ENCODE results near the gene CDK15.

The CDK15 gene

DNA sequence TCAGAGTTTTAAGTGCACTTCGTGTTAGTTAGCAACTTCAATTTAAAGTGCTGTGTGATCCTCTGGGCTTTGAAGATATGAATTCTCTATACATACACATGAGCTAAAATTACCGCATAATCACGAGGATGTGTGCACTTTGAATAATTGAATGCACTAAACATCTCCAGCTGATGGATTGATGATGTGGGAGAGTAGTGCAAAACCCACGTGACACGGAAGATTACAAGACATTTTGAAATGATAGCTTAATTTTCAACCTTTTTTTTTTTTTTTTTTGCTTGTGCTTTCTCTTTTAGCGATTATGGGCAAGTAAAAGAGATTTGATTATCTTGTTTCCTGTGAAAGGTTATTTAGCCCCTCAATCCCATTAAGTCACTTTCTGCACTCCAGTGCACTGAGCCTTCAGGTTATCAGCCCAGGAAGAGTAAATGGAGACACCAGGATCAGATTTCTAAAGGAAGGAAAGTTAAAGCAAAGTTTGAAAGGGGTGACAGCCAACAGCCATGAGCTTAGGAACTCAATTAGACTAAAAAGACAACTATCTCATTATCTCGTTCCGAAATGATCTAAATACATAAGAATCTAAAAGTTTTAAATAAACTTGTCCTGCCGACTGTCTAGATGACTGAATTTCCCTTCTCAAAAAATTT is 81.6 kb downstream of the CDK15 start (continued):
- TF ChIP-seq ZNF48 (tag by site-specific recombination; IDR thresholded peaks at IDR 0.05): no peak
- TF ChIP-seq ZNF596 (tag by site-specific recombination; IDR thresholded peaks at IDR 0.05): no peak
- TF ChIP-seq ZNF707 (tag by site-specific recombination; IDR thresholded peaks at IDR 0.05): no peak
- TF ChIP-seq EGR2 (tag by site-specific recombination; IDR thresholded peaks at IDR 0.05; ENCODE audit: low read depth): no peak
- TF ChIP-seq ZFP69B (tag by site-specific recombination; IDR thresholded peaks at IDR 0.05): no peak
- no peak for TF ChIP-seq ZBTB21 (tag by site-specific recombination; IDR thresholded peaks at IDR 0.05)
- no peak for TF ChIP-seq ZNF600 (tag by site-specific recombination; IDR thresholded peaks at IDR 0.05)
- TF ChIP-seq HOXD13 (CRISPR knock-in tag; IDR thresholded peaks at IDR 0.05; ENCODE audit: borderline replicate concordance): no peak
- TF ChIP-seq ZNF214 (tag by site-specific recombination; IDR thresholded peaks at IDR 0.05; ENCODE audit: borderline replicate concordance): no peak
- no peak for TF ChIP-seq ZNF558 (tag by site-specific recombination; IDR thresholded peaks at IDR 0.05)
- TF ChIP-seq ZFP41 (tag by site-specific recombination; IDR thresholded peaks at IDR 0.05; ENCODE audit: borderline replicate concordance): no peak
- no peak for TF ChIP-seq MZF1 (tag by site-specific recombination; IDR thresholded peaks at IDR 0.05; ENCODE audit: borderline replicate concordance)
- TF ChIP-seq GFI1B (tag by site-specific recombination; IDR thresholded peaks at IDR 0.05): peak; percentile 18; the same call in 1 of the 2 replicates
- no peak for TF ChIP-seq ZNF776 (tag by site-specific recombination; IDR thresholded peaks at IDR 0.05; ENCODE audit: borderline replicate concordance)
- TF ChIP-seq, protein P1, sequence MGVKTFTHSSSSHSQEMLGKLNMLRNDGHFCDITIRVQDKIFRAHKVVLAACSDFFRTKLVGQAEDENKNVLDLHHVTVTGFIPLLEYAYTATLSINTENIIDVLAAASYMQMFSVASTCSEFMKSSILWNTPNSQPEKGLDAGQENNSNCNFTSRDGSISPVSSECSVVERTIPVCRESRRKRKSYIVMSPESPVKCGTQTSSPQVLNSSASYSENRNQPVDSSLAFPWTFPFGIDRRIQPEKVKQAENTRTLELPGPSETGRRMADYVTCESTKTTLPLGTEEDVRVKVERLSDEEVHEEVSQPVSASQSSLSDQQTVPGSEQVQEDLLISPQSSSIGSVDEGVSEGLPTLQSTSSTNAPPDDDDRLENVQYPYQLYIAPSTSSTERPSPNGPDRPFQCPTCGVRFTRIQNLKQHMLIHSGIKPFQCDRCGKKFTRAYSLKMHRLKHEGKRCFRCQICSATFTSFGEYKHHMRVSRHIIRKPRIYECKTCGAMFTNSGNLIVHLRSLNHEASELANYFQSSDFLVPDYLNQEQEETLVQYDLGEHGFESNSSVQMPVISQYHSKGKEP (tag by site-specific recombination; IDR thresholded peaks at IDR 0.05): peak; percentile 81
- TF ChIP-seq ZNF768 (tag by site-specific recombination; IDR thresholded peaks at IDR 0.05): no peak
- TF ChIP-seq, protein P2, sequence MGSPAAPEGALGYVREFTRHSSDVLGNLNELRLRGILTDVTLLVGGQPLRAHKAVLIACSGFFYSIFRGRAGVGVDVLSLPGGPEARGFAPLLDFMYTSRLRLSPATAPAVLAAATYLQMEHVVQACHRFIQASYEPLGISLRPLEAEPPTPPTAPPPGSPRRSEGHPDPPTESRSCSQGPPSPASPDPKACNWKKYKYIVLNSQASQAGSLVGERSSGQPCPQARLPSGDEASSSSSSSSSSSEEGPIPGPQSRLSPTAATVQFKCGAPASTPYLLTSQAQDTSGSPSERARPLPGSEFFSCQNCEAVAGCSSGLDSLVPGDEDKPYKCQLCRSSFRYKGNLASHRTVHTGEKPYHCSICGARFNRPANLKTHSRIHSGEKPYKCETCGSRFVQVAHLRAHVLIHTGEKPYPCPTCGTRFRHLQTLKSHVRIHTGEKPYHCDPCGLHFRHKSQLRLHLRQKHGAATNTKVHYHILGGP (tag by site-specific recombination; IDR thresholded peaks at IDR 0.05): 0 out of 2 replicates have a peak, but pooled peaks have one; percentile 6
- TF ChIP-seq ZNF239 (tag by site-specific recombination; IDR thresholded peaks at IDR 0.05): no peak
- no peak for TF ChIP-seq ZNF654 (tag by site-specific recombination; IDR thresholded peaks at IDR 0.05; ENCODE audit: low read depth)
- TF ChIP-seq FEZF1 (tag by site-specific recombination; IDR thresholded peaks at IDR 0.05): peak; percentile 77
- TF ChIP-seq ZNF660 (tag by site-specific recombination; IDR thresholded peaks at IDR 0.05): peak; percentile 47; the same call in 1 of the 2 replicates
- no peak for TF ChIP-seq ZNF514 (tag by site-specific recombination; IDR thresholded peaks at IDR 0.05)
- no peak for TF ChIP-seq ZNF274 (IDR thresholded peaks at IDR 0.05; ENCODE audit: low read length)
- no peak for TF ChIP-seq ZNF274 (tag by site-specific recombination; IDR thresholded peaks at IDR 0.05; ENCODE audit: borderline replicate concordance)
- TF ChIP-seq, protein P3, sequence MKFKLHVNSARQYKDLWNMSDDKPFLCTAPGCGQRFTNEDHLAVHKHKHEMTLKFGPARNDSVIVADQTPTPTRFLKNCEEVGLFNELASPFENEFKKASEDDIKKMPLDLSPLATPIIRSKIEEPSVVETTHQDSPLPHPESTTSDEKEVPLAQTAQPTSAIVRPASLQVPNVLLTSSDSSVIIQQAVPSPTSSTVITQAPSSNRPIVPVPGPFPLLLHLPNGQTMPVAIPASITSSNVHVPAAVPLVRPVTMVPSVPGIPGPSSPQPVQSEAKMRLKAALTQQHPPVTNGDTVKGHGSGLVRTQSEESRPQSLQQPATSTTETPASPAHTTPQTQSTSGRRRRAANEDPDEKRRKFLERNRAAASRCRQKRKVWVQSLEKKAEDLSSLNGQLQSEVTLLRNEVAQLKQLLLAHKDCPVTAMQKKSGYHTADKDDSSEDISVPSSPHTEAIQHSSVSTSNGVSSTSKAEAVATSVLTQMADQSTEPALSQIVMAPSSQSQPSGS (tag by site-specific recombination; IDR thresholded peaks at IDR 0.05; ENCODE audit: low read depth): peak; percentile 48; the same call in 1 of the 2 replicates
- no peak for TF ChIP-seq ZNF510 (tag by site-specific recombination; IDR thresholded peaks at IDR 0.05; ENCODE audit: insufficient replicate concordance)
- TF ChIP-seq, protein P4, sequence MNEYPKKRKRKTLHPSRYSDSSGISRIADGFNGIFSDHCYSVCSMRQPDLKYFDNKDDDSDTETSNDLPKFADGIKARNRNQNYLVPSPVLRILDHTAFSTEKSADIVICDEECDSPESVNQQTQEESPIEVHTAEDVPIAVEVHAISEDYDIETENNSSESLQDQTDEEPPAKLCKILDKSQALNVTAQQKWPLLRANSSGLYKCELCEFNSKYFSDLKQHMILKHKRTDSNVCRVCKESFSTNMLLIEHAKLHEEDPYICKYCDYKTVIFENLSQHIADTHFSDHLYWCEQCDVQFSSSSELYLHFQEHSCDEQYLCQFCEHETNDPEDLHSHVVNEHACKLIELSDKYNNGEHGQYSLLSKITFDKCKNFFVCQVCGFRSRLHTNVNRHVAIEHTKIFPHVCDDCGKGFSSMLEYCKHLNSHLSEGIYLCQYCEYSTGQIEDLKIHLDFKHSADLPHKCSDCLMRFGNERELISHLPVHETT (tag by site-specific recombination; IDR thresholded peaks at IDR 0.05): peak; percentile 84; the same call in 1 of the 2 replicates
- no peak for TF ChIP-seq ZNF571 (tag by site-specific recombination; IDR thresholded peaks at IDR 0.05)
- TF ChIP-seq ZNF792 (tag by site-specific recombination; IDR thresholded peaks at IDR 0.05): no peak
- no peak for TF ChIP-seq ZNF521 (tag by site-specific recombination; IDR thresholded peaks at IDR 0.05)
- TF ChIP-seq ZNF146 (tag by site-specific recombination; IDR thresholded peaks at IDR 0.05): no peak
- no peak for TF ChIP-seq ZNF266 (tag by site-specific recombination; IDR thresholded peaks at IDR 0.05; ENCODE audit: low read depth)
- TF ChIP-seq REPIN1 (tag by site-specific recombination; IDR thresholded peaks at IDR 0.05; ENCODE audit: low read depth): no peak
- TF ChIP-seq ZNF223 (tag by site-specific recombination; IDR thresholded peaks at IDR 0.05): no peak
- peak; percentile 81 for TF ChIP-seq BCL11A (tag by site-specific recombination; IDR thresholded peaks at IDR 0.05; ENCODE audit: low read depth)

Measured in HEK293 (cell line).